Activated CD8-positive, alpha-beta memory T cell treated with anti-CD3 and anti-CD28 coated beads for 24 hours (primary cell): ENCODE data around the gene RYK.

ENCODE experiments used
- DNase-seq: peaks from one replicate; pipeline ENCODE4 v3.0.0-alpha.2; 2020

RYK gene

DNA sequence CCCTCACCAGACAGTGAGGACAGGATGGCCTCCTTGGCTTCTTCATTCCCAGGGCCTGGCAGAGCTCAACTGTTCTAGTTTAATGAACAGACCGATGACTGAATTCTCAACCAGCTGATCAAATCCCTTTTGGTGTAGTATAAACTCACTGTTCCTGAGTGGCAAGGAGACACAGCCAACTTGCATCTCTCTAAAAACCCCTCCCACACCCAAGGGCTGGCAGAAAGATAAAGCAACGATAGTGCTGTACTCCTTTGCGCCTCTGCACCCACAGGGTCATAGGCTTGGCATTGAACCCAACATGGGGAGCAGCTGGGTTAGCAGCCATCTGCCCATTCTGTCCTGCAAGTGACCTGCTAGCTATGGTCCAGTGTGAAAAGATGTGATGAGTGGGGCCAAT is 103.2 kb downstream of the RYK start:
- no peak for DNase-seq

DNA sequence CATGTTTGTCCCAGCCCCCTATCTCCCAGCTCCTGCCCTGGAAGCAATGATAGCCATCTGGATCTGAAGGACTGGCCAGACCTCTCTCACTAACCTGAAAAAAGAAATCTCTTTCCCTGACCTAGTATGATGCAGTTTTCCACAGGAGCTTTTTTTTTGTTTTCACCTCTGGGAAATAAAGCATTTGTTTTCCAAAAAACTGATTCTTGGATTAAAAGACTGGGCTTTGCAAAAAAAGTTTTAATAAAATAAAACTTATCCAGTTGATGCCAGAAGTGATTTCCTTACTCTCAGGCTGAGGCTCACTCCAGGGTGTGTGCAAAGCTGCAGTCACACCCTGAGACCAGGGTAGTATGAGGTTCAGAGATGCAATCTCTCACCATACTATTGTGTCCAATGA is 104.0 kb downstream of the RYK start:
- DNase-seq: no peak

DNA sequence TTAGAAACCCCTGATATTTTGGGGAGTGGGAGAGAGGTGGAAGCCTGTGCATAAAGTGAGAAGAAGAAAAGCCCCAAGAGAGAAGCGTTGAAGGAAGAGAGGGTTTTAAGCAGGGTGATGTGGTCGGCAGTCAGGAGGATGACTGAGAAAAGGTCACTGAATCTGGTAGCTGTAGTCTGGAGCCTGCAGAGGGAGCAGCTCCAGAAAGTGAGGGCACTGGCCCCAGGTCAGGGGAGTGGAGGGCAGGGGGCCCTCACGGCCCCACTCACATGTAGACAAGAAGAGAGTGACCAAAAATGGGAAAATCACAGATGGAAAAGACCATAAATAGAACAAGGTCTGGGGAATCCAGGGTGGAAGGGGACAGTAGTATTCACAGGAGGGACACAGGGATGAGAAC is 105.5 kb downstream of the RYK start:
- no peak for DNase-seq

DNA sequence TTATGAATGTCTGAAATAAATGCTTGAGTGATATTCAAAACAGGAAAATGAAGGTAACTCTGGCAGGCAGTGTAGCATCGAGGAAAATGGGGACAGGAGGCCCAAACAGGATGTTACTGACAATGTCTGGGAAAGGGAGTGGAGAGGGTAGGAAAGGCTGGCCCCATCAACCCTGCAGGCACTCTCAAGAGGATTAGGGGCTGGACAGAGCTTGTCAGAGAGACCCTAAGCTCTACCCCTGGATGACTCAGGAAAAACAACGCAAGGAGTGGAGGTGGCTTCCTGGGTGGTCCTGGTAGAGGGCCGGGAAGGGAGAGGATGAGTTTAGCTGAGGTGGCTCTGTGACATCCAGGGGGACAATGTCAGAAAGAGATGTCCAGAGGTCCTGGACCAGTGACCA is 106.0 kb downstream of the RYK start:
- DNase-seq: no peak

DNA sequence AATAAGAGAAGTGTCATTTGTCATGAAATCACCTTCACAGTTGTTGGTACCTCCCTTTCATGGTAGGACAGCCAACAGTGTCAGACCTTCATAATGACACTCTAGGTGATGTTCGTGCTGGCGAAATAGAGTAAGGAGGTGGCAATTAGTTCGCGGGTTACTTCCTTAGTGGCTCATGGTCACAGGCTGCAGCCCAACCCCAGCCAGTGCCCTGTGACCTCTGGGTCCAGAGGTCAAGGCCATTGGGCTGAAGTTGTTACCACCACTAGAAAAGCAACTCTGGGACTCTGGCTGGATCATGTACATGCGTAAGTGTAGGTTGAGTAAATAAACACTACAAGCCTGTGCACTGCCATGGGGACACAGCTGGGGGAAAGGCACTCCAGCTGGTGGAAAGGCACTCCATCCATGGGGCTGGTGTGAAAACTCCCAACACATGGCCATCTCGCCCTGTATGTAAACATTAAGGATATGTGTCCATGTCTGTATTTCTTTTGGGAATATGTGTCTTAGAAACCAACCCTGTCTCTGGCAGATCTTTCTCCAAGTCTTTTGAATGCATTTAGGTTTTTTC is 106.7 kb downstream of the RYK start:
- DNase-seq: no peak

DNA sequence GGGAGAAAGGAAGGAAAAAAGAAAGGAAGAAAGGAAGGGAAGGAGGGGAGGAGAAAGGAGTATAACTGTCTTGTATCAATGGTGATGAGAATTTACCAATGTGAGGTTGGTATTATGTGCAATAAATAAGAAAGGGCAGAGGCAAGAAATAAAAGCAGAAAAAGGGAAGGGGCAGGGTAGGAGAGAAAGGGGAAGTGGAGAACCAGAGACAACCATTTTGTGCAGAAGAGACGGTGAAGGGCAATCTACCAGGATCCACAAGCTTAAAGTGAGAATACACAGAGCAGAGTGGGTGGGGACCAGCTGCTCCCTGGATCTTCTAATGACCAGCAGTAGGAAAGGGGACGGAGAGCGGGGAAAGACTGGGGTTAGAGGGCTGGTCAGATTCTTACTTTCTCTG is 114.1 kb downstream of the RYK start:
- no peak for DNase-seq

DNA sequence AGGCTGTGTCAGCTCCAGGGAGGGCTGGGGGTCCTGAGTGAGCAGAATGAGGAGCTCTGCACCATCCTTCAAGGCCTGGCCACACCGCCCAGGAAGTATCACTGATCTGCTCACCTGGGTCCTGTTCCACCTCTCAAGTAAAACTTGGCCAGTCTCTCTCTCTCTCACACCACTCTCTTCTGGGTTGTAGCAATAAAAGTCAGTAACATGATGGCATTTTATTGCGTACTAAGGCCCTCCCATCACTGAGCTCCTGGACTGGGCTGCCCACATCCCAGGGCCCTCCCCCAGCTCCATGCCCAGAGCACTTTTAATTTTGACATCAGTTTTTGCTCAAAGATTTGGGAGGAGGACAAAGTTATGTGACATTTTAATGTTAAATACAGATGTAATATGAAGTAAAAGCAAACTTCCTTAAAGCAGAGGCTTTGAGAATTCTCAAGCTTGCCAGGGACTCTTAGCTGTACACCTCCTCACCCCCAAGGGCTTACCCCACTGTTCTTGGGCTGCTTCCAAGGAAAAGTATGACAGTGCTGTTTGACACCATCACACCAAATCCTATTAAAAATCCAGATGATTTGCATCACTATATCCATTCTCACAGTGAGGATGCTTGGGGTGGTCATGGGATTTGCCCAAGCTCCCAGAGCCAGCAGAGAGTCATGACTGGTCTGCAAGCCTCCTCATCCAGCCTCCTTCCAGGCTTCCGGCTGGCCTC is 115.8 kb downstream of the RYK start:
- DNase-seq: no peak

DNA sequence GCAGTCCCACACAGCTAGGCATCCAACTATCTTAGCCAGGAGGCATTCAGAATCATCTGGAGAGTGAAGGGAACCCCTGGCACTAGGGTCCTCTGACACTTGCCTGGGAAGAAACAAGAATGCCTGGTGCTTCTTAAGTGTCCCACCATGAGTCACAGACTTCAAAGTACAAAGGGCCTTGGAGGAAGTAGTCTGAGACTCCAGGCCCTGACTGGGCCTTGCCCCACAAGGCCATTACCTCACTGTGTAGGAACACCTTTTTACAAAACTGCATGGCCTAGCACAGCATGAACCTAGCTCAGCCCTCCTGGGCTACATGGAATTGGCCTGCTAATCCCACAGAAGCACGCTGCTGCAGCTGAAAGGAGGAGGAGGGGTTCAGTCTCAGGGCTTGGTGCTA is 116.4 kb downstream of the RYK start:
- DNase-seq: no peak

DNA sequence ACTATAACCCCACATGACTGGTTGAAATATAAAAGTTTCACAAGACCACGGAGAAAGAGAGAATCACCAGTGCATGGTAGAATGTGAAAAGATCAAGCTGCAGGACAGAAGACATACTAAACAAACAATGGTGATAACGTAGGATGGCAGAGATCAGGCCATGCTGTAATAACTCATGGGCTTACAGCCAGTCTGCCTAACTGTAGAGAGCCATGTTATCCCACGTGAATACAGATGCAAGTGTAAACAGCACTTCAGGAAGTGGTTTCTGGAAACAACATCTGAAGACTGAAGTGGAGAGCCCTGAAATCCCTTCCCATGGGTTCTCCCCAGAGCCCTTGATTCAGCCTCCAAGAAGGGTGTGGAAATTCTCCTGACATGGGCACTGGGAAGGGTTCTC is 117.7 kb downstream of the RYK start:
- no peak for DNase-seq

DNA sequence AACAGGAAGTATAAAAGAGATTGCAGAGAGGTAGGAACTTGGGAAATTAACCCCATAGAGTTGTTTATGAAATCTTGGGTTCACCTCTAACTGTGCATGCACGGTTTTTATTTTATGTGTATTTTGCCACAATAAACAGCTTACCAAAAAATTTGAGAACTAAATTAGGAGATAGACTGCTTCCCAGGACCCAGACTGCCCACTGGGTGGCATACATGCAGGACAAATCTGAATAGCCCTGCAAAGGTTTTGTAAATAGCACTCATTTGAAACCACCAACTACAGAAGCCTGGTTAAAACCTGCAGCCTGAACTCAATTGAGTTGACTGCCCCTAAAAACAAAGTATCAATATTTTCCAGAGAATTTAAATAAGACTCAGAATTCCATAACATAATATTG is 124.5 kb downstream of the RYK start:
- no peak for DNase-seq

DNA sequence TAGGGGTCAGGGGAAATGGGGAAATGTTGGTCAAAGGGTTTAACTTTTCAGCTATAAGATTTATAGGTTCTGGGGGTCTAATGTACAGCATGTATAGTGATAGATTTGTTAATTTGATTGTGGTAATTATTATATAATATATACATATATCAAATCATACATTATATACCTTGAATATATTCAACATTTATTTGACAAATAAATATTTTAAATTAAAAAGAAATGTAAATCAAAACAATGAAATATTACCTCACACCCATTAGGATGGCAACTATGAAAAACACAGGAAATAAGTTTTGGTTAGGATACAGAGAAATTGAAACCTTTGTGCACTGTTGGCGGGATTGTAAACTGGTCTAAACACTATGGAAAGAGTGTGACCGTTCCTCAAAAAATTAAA is 135.9 kb downstream of the RYK start:
- DNase-seq: no peak

DNA sequence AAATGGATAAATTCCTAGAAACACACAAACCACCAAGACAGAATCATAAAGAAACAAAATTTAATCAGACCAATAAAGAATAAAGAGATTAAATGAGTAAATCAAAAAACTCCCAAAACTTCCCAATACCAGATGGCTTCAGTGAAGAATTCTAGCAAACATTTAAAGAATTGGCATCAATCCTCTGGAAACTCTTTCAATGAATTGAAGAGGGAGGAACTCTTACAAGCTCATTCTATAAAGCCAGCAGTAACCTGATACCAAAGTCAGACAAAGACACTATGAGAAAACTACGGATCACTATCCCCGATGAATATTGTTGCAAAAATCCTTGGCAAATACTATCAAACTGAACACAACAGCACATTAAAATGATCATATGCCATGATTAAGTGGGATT is 139.0 kb downstream of the RYK start:
- DNase-seq: no peak

DNA sequence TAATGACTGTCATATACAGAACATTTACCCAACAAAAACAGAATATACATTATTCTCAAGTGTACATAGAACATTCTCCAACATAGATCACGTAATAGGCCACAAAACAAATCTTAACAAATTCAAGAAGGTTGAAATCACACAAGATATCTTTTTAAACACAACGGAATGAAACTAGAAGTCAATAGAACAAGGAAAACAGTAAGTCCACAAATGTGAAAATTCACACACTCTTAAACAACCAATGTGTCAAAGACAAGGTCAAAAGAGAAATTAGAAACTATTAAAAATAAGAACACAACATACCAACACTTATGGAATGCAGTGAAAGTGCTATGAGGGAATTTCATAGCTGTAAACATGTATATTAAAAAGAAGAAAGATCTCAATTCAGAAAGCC is 139.7 kb downstream of the RYK start:
- DNase-seq: no peak
